Peyer's patch (tissue), 4 donors: ENCODE measurements around the gene CD6.

Experiments
- CTCF ChIP-seq, 6 experiments: fragments of 450-650 bp in 4 of 6; fragments of 200-600 bp in 2 of 6; sonication (generic) in 1 of 6; IDR thresholded peaks; one replicate each; pipeline ENCODE4 v1.5.1; 2017 to 2019; ENCODE audit warnings: antibody characterized with exemption in 6 of 6, mild to moderate bottlenecking in 3 of 6, moderate library complexity in 1 of 6
- POLR2A ChIP-seq, 2 donors: fragments of 450-650 bp; IDR thresholded peaks; one replicate each; pipeline ENCODE4 v1.5.1; 2017; ENCODE audit warnings: antibody characterized with exemption in 2 of 2, mild to moderate bottlenecking in 2 of 2, moderate library complexity in 2 of 2

- no peak for TF ChIP-seq CTCF (IDR thresholded peaks at IDR 0.05)
- no peak for TF ChIP-seq POLR2A (IDR thresholded peaks at IDR 0.05)
Observed at GRCh38 chr11:60924906-60925853, 46.3 kb upstream of the CD6 start.
